ENCODE data around the gene LIPC.

Gene LIPC

GRCh38 chr15:58426501-58426900, 5.3 kb upstream of the LIPC start:
- Histone ChIP-seq H3K36me3 (replicated peaks; ENCODE audit: insufficient read depth, low read length) (no peaks in the 10 kb centered on the region), H3K27ac (ENCODE audit: low read length) (no peak overlapping the region), H3K4me1 (ENCODE audit: low read length) (no peaks in the 10 kb centered on the region), H3K9ac (ENCODE audit: low read length) (no peak overlapping the region), H4K20me1 (ENCODE audit: insufficient read depth, low read length) (no peaks in the 10 kb centered on the region), H3F3A (ENCODE audit: insufficient read depth, low read length) (no peaks in the 10 kb centered on the region), H3K79me2 (ENCODE audit: low read length) (no peaks in the 10 kb centered on the region), H3K27me3 (replicated peaks; ENCODE audit: insufficient read depth, low read length) (no peaks in the 10 kb centered on the region), H3K4me3 (ENCODE audit: low read length) (no peak overlapping the region), H2AFZ (ENCODE audit: low read length) (no peak overlapping the region), H3K9me3 (replicated peaks; ENCODE audit: insufficient read depth, low read length) (no peaks in the 10 kb centered on the region), H3K9me2 (replicated peaks; ENCODE audit: insufficient read depth, low read length) (no peaks in the 10 kb centered on the region), H3K4me2 (ENCODE audit: low read depth, low read length) (no peak overlapping the region)
- TF ChIP-seq, protein P1, sequence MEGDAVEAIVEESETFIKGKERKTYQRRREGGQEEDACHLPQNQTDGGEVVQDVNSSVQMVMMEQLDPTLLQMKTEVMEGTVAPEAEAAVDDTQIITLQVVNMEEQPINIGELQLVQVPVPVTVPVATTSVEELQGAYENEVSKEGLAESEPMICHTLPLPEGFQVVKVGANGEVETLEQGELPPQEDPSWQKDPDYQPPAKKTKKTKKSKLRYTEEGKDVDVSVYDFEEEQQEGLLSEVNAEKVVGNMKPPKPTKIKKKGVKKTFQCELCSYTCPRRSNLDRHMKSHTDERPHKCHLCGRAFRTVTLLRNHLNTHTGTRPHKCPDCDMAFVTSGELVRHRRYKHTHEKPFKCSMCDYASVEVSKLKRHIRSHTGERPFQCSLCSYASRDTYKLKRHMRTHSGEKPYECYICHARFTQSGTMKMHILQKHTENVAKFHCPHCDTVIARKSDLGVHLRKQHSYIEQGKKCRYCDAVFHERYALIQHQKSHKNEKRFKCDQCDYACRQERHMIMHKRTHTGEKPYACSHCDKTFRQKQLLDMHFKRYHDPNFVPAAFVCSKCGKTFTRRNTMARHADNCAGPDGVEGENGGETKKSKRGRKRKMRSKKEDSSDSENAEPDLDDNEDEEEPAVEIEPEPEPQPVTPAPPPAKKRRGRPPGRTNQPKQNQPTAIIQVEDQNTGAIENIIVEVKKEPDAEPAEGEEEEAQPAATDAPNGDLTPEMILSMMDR (IDR thresholded peaks at IDR 0.05; ENCODE audit: low read length), result no peak
- TF ChIP-seq EZH2 (optimal IDR thresholded peaks at IDR 0.05; ENCODE audit: low read depth, low read length) (no peak), EZH2phosphoT487 (IDR thresholded peaks at IDR 0.05; ENCODE audit: low read length) (no peak)
- no peak for DNase-seq

GRCh38 chr15:58427987-58428386, 3.8 kb upstream of the LIPC start:
- Histone ChIP-seq H3K27me3 (replicated peaks; ENCODE audit: insufficient read depth, low read length) (no peaks in the 10 kb centered on the region), H3K4me1 (ENCODE audit: low read length) (no peaks in the 10 kb centered on the region), H3K4me3 (ENCODE audit: low read length) (no peak overlapping the region), H3F3A (ENCODE audit: insufficient read depth, low read length) (no peaks in the 10 kb centered on the region), H3K36me3 (replicated peaks; ENCODE audit: insufficient read depth, low read length) (no peaks in the 10 kb centered on the region), H4K20me1 (ENCODE audit: insufficient read depth, low read length) (no peaks in the 10 kb centered on the region), H3K9me3 (replicated peaks; ENCODE audit: insufficient read depth, low read length) (no peaks in the 10 kb centered on the region), H3K4me2 (ENCODE audit: low read depth, low read length) (no peak overlapping the region), H3K79me2 (ENCODE audit: low read length) (no peaks in the 10 kb centered on the region), H3K27ac (ENCODE audit: low read length) (no peak overlapping the region), H2AFZ (ENCODE audit: low read length) (no peak overlapping the region), H3K9me2 (replicated peaks; ENCODE audit: insufficient read depth, low read length) (no peaks in the 10 kb centered on the region), H3K9ac (ENCODE audit: low read length) (no peak overlapping the region)
- TF ChIP-seq EZH2 (optimal IDR thresholded peaks at IDR 0.05; ENCODE audit: low read depth, low read length), result no peak
- no peak for TF ChIP-seq EZH2phosphoT487 (IDR thresholded peaks at IDR 0.05; ENCODE audit: low read length)
- TF ChIP-seq, protein P1 (IDR thresholded peaks at IDR 0.05; ENCODE audit: low read length), result no peak
- DNase-seq, result no peak

- no peaks in the 10 kb centered on the region for H3K27me3 ChIP-seq (replicated peaks; ENCODE audit: insufficient read depth, low read length)
- DNase-seq, result no peak
Measured at GRCh38 chr15:58430224-58430787, 1.5 kb upstream of the LIPC start.

More at GRCh38 chr15:58430224-58430787, 1.5 kb upstream of the LIPC start:
- Histone ChIP-seq H3K36me3 (replicated peaks; ENCODE audit: insufficient read depth, low read length) (no peaks in the 10 kb centered on the region), H3K9ac (ENCODE audit: low read length) (no peak overlapping the region), H3K27ac (ENCODE audit: low read length) (no peak overlapping the region), H3K79me2 (ENCODE audit: low read length) (no peaks in the 10 kb centered on the region), H3K9me2 (replicated peaks; ENCODE audit: insufficient read depth, low read length) (no peaks in the 10 kb centered on the region), H3K9me3 (replicated peaks; ENCODE audit: insufficient read depth, low read length) (no peaks in the 10 kb centered on the region), H3K4me2 (ENCODE audit: low read depth, low read length) (no peak overlapping the region), H4K20me1 (ENCODE audit: insufficient read depth, low read length) (no peaks in the 10 kb centered on the region), H3K4me3 (ENCODE audit: low read length) (no peak overlapping the region), H3K4me1 (ENCODE audit: low read length) (no peaks in the 10 kb centered on the region), H2AFZ (ENCODE audit: low read length) (no peak overlapping the region), H3F3A (ENCODE audit: insufficient read depth, low read length) (no peaks in the 10 kb centered on the region)
- no peak for TF ChIP-seq EZH2phosphoT487 (IDR thresholded peaks at IDR 0.05; ENCODE audit: low read length)
- TF ChIP-seq, protein P1 (IDR thresholded peaks at IDR 0.05; ENCODE audit: low read length), result no peak
- no peak for TF ChIP-seq EZH2 (optimal IDR thresholded peaks at IDR 0.05; ENCODE audit: low read depth, low read length)
